AG04449 (cell line): ENCODE measurements around the gene E2F4.

Source experiments
- CTCF ChIA-PET: fragments of 350-600 bp; formaldehyde crosslinking; extraction: SDS; loops from one replicate; lab custom pipeline; 2021; ENCODE audit warnings: antibody characterized with exemption; lab: Yijun Ruan, JAX
- POLR2A ChIA-PET: fragments of 400-600, 350-600 bp; formaldehyde crosslinking; extraction: SDS; loops from one replicate; lab custom pipeline; 2020; ENCODE audit warnings: antibody characterized with exemption, inconsistent platforms; lab: Yijun Ruan, JAX
- DNase-seq: peaks from one replicate; pipeline ENCODE4 v3.0.0-alpha.2; 2010; ENCODE audit warnings: low read depth, low spot score
- H3K4me3 ChIP-seq: 2 replicates; pipeline ENCODE4 v1.5.1; 2011; ENCODE audit warnings: low read depth, mild to moderate bottlenecking, control low read depth, low read length
- TF ChIP-seq, protein P1 (sequence below): IDR thresholded peaks from one replicate; pipeline ENCODE4 v1.5.1; 2011; ENCODE audit warnings: mild to moderate bottlenecking, moderate library complexity, low read length, control low read depth, inconsistent platforms; ENCODE audit not compliant: insufficient read depth; ENCODE audit errors: missing control alignments

E2F4 gene

GRCh38 chr16:67211674-67212073 lies 19.7 kb downstream of the E2F4 start:
- TF ChIP-seq, protein P1, sequence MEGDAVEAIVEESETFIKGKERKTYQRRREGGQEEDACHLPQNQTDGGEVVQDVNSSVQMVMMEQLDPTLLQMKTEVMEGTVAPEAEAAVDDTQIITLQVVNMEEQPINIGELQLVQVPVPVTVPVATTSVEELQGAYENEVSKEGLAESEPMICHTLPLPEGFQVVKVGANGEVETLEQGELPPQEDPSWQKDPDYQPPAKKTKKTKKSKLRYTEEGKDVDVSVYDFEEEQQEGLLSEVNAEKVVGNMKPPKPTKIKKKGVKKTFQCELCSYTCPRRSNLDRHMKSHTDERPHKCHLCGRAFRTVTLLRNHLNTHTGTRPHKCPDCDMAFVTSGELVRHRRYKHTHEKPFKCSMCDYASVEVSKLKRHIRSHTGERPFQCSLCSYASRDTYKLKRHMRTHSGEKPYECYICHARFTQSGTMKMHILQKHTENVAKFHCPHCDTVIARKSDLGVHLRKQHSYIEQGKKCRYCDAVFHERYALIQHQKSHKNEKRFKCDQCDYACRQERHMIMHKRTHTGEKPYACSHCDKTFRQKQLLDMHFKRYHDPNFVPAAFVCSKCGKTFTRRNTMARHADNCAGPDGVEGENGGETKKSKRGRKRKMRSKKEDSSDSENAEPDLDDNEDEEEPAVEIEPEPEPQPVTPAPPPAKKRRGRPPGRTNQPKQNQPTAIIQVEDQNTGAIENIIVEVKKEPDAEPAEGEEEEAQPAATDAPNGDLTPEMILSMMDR, result no peak
- ChIA-PET CTCF (interaction anchor here (10.5 kb wide), 1 partner anchor 15 kb away, joined by 83 read pairs; the partner anchor contains the start of genes E2F4 and ELMO3), POLR2A (no interaction called here)
- no peak for DNase-seq
- no peak overlapping the region for H3K4me3 ChIP-seq

DNA sequence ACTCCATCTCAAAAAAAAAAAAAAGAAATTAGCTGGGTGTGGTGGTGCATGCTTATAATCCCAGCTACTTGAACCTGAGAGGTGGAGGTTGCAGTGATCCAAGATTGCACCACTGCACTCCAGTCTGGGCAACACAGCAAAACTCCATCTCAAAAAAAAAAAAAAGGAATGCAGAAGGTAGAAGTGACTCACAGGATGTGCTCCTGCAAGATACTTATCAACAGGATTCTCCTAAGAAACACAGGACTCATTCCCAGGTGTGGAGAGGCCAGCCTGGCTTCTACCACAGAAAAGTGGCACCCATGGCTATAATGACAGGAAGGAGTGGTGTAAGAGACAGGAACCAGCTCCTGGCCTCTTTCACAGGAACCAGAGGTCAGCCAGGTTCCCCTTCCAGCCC lies 20.8 kb downstream of the E2F4 start:
- ChIA-PET POLR2A (no interaction called here), CTCF (interaction anchor here (0.6 to 10.5 kb wide), 4 partner anchors 14 to 46 kb away, joined by 3 to 83 read pairs (median 3); partner anchors contain the start of genes E2F4, ELMO3 and TMEM208)
- no peak overlapping the region for H3K4me3 ChIP-seq
- TF ChIP-seq, protein P1, result no peak
- no peak for DNase-seq

DNA sequence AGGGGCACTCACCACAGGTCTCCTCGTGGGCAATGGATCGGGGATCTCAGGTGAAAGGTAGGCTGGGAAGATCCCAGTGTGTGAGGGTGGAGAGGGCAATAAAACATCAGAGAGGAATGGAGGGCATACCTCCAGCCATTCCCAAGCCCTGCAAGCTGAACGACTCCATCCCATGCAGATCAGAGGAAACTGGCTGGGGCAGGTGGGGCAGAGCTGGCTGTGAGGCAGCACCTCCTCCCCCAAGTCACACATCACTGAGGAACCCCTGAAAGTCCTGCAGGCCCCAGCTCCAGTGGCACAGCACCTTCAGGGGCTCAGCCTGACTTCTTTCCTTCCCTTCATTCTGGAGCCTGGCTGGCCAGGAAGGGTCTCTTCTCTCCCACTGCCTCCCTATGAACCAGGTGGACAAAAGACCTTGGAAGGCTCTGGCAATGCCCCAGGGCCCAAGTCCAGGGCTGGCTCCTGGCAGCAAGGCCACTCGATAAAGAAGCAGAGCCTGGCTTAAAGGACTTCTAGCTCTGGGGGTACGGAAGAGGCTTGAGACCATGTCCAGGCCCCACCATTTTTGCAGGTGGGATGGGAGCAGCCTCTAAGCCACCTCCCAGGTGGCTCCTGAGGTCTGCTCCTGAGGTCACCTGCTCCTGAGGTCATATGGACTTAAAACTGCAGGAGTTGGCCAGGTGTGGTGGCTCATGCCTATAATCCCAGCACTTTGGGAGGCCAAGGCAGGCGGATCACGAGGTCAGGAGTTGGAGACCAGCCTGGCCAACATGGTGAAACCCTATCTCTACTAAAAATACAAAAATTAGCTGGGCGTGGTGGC lies 21.5 kb downstream of the E2F4 start:
- POLR2A ChIA-PET, result no interaction called here
- TF ChIP-seq, protein P1, result no peak
- no peak for DNase-seq
- CTCF ChIA-PET, result interaction anchor here (0.6 to 10.5 kb wide), 6 partner anchors 10 to 45 kb away, joined by 3 to 83 read pairs (median 3); partner anchors contain the start of genes E2F4, ELMO3 and TMEM208
- no peak overlapping the region for H3K4me3 ChIP-seq

GRCh38 chr16:67215706-67216105 lies 23.8 kb downstream of the E2F4 start:
- ChIA-PET POLR2A (no interaction called here), CTCF (interaction anchor here (10.5 kb wide), 1 partner anchor 19 kb away, joined by 83 read pairs; the partner anchor contains the start of genes E2F4 and ELMO3)
- TF ChIP-seq, protein P1, result no peak
- H3K4me3 ChIP-seq, result no peak overlapping the region
- DNase-seq, result no peak

DNA sequence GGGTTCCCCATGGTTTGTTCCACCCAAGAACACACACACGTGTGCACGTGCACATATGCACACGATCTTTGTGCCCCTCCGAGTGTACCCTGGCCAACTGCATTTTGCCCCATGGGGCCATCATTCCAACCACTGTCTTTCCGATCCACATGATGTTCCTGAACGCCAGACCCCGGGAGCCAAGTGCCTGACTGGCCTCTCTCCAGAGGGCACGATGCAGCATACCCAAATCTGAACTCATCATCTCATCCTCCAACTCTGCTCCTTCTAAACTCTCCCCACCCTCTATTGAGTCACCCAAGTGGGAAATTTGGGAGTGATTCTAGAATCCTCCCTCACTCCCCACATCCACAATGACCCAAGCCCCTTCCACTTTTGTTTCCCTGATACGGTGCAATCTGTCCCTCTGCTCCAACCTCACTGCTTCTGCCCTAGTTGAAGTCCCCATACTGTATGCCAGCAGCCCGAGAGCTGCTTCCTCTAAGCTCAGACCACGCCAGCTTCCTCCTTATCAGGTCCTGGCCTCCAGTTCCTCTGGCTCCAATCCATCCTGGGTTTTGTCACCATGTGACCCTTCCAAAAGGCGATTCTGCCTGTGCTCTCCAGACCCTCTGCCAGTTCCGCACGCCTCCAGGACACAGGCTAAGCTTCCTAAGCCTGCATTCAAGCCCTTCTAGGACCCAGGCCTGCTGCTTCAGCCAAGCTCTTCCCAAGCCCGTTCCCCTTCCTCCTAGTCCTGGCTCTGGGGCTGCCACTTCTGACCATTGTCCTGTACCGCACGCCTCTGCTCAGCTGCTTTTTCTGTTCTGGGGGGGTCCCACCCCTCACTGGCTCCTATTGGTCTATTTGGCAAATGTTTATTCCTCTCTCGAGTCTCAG lies 24.9 kb downstream of the E2F4 start:
- POLR2A ChIA-PET, result interaction anchor here (0.9 kb wide), 1 partner anchor 9 kb away, joined by 3 read pairs; no protein-coding TSS in a partner anchor

More for the DNA sequence above, 24.9 kb downstream of the E2F4 start:
- TF ChIP-seq, protein P1, result no peak
- DNase-seq, result no peak
- H3K4me3 ChIP-seq, result no peak overlapping the region
- CTCF ChIA-PET, result no interaction called here
